Esophagus squamous epithelium (tissue), 5 donors: Measurements from ENCODE around the gene MDH1. TPM values are rescaled to one million over a fixed set of nuclear protein-coding genes. Genes with fewer than 3 reads are reported as not detected.
"Not testable (repeated sequence)": the region's sequence is repeated elsewhere in the genome, so short reads cannot be mapped to it uniquely, and the experiment has no call there.

Experiments
- DNase-seq: peaks from one replicate; lab custom pipeline; 2025; lab: John Stamatoyannopoulos, UW
- H3K27ac ChIP-seq, 4 donors: fragments of 200-600 bp; sonication (generic); one replicate each; pipeline ENCODE4 v1.5.1; 2016 to 2019; ENCODE audit warnings: mild to moderate bottlenecking in 1 of 4
- H3K27me3 ChIP-seq, 4 donors: fragments of 200-600 bp; sonication (generic); 1 replicate in 3 of 4; 2 replicates in 1 of 4; pipeline versions ENCODE4 v1.5.1 to v1.6.0; 2017 to 2021; ENCODE audit warnings: antibody characterized with exemption in 1 of 4
- H3K36me3 ChIP-seq, 3 donors: fragments of 200-600 bp; sonication (generic); one replicate each; pipeline ENCODE4 v1.5.1; 2016 to 2019
- H3K4me1 ChIP-seq, 3 donors: fragments of 200-600 bp; sonication (generic); one replicate each; pipeline ENCODE4 v1.5.1; 2017 to 2019
- H3K4me3 ChIP-seq, 4 donors: fragments of 200-600 bp; sonication (generic); 1 replicate in 3 of 4; 2 replicates in 1 of 4; pipeline ENCODE4 v1.5.1; 2016 to 2019; ENCODE audit warnings: mild to moderate bottlenecking in 2 of 4, moderate library complexity in 1 of 4
- H3K9me3 ChIP-seq, 3 donors: fragments of 200-600 bp; sonication (generic); one replicate each; pipeline ENCODE4 v1.5.1; 2016 to 2019
- POLR2A ChIP-seq, 4 donors: fragments of 450-650 bp; IDR thresholded peaks; one replicate each; pipeline ENCODE4 v1.6.1; 2017; ENCODE audit warnings: antibody characterized with exemption in 4 of 4, mild to moderate bottlenecking in 4 of 4, moderate library complexity in 3 of 4
- WGBS, 2 donors: methylation state at CpG; one replicate each; pipeline ENCODE4 v1.1.5; 2018; 5-methylcytosine and 5-hydroxymethylcytosine counted together
- intact Hi-C: fragments of 100-400 bp; cut with DNase I; formaldehyde crosslinking; loops from one replicate; pipeline ENCODE4 v1.15.0; 2022
- total RNA-seq, 4 donors: library from RNA; depleted of rRNA; stranded (reverse); fragments of >200 nt; gene quantifications; one replicate each; pipeline ENCODE4 v1.1.0, GENCODE V29; 2016
- TF ChIP-seq, protein P1 (sequence below), 6 experiments: fragments of 450-650 bp in 4 of 6; fragments of 200-600 bp in 2 of 6; sonication (generic) in 2 of 6; IDR thresholded peaks; one replicate each; pipeline ENCODE4 v1.5.1; 2016 to 2019; ENCODE audit warnings: antibody characterized with exemption in 6 of 6, mild to moderate bottlenecking in 4 of 6, moderate library complexity in 4 of 6
- donor health status: DM: yes; HTN: yes; CAD: no.

MDH1 gene
- total RNA-seq, 4 donors from 2014 or later = 97.7 to 197 (median 134) TPM

GRCh38 chr2:63619328-63619727 lies 30.6 kb downstream of the MDH1 start:
- H3K9me3 ChIP-seq = no peaks in the 10 kb centered on the region
- no peak overlapping the region for H3K27ac ChIP-seq
- intact Hi-C loops = no loop called here
- H3K36me3 ChIP-seq = no peaks in the 10 kb centered on the region
- H3K4me1 ChIP-seq = peaks cover 0 to 4% (median 0%) of the 10 kb centered on the region in 3 donors
- 70 to 100% methylated on average over 2 of the region's 2 CpGs for WGBS, 2 donors
- TF ChIP-seq POLR2A (IDR thresholded peaks at IDR 0.05) = no peak
- TF ChIP-seq, protein P1, sequence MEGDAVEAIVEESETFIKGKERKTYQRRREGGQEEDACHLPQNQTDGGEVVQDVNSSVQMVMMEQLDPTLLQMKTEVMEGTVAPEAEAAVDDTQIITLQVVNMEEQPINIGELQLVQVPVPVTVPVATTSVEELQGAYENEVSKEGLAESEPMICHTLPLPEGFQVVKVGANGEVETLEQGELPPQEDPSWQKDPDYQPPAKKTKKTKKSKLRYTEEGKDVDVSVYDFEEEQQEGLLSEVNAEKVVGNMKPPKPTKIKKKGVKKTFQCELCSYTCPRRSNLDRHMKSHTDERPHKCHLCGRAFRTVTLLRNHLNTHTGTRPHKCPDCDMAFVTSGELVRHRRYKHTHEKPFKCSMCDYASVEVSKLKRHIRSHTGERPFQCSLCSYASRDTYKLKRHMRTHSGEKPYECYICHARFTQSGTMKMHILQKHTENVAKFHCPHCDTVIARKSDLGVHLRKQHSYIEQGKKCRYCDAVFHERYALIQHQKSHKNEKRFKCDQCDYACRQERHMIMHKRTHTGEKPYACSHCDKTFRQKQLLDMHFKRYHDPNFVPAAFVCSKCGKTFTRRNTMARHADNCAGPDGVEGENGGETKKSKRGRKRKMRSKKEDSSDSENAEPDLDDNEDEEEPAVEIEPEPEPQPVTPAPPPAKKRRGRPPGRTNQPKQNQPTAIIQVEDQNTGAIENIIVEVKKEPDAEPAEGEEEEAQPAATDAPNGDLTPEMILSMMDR (IDR thresholded peaks at IDR 0.05) = no peak
- peaks cover 0 to 11% (median 0%) of the 10 kb centered on the region in 4 donors for H3K27me3 ChIP-seq
- H3K4me3 ChIP-seq = no peak overlapping the region
- no peak for DNase-seq

GRCh38 chr2:63622751-63623150 lies 34.0 kb downstream of the MDH1 start:
- no peaks in the 10 kb centered on the region for H3K9me3 ChIP-seq
- 92 to 98% methylated on average over 10 to 13 of the region's 31 CpGs for WGBS, 2 donors
- H3K27me3 ChIP-seq = peaks cover 0 to 11% (median 0%) of the 10 kb centered on the region in 4 donors
- no peak for DNase-seq
- no peak overlapping the region for H3K4me3 ChIP-seq
- no peak overlapping the region for H3K27ac ChIP-seq
- no peaks in the 10 kb centered on the region for H3K4me1 ChIP-seq
- H3K36me3 ChIP-seq = no peaks in the 10 kb centered on the region
- TF ChIP-seq POLR2A (IDR thresholded peaks at IDR 0.05) = no peak
- TF ChIP-seq, protein P1 (IDR thresholded peaks at IDR 0.05) = no peak
- intact Hi-C loops = no loop called here

DNA sequence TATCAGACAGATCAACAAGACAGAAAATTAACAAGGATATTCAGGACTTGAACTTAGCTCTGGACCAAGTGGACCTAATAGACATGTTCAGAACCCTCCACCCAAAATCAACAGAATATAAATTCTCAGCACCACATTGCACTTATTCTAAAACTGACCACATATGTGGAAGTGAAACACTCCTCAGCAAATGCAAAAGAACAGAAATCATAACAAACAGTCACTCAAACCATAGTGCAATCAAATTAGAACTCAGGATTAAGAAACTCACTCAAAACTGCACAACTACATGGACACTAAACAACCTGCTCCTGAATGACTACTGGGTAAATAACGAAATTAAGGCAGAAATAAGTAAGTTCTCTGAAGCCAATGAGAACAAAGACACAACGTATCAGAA lies 35.0 kb downstream of the MDH1 start:
- DNase-seq, H3K4me1 ChIP-seq, H3K9me3 ChIP-seq, intact Hi-C loops, H3K36me3 ChIP-seq, H3K4me3 ChIP-seq, H3K27ac ChIP-seq: not testable (repeated sequence)
- 64 to 86% methylated on average over 2 of the region's 2 CpGs for WGBS, 2 donors
- H3K27me3 ChIP-seq = peaks cover 0 to 11% (median 0%) of the 10 kb centered on the region in 4 donors

GRCh38 chr2:63627866-63628265 lies 39.1 kb downstream of the MDH1 start:
- Histone ChIP-seq H3K4me1 (no peaks in the 10 kb centered on the region), H3K27ac (no peak overlapping the region), H3K4me3 (no peak overlapping the region), H3K36me3 (no peaks in the 10 kb centered on the region), H3K27me3 (no peaks in the 10 kb centered on the region), H3K9me3 (peaks cover 0 to 14% (median 2%) of the 10 kb centered on the region in 3 donors)
- WGBS, 2 donors = 89 to 94% methylated on average over 12 to 14 of the region's 15 CpGs
- TF ChIP-seq POLR2A (IDR thresholded peaks at IDR 0.05) = no peak
- TF ChIP-seq, protein P1 (IDR thresholded peaks at IDR 0.05) = no peak
- no peak for DNase-seq
- intact Hi-C loops = no loop called here

- no peak for DNase-seq
- no peak overlapping the region for H3K27ac ChIP-seq
- no peaks in the 10 kb centered on the region for H3K27me3 ChIP-seq
- peaks cover 0 to 14% (median 6%) of the 10 kb centered on the region in 3 donors for H3K9me3 ChIP-seq
- TF ChIP-seq, protein P1 (IDR thresholded peaks at IDR 0.05) = no peak
- no peak for TF ChIP-seq POLR2A (IDR thresholded peaks at IDR 0.05)
- no peak overlapping the region for H3K4me3 ChIP-seq
- H3K36me3 ChIP-seq = no peaks in the 10 kb centered on the region
- WGBS, 2 donors = 82 to 88% methylated on average over 1 of the region's 1 CpG
- H3K4me1 ChIP-seq = no peaks in the 10 kb centered on the region
- intact Hi-C loops = no loop called here
These were observed 39.7 kb downstream of the MDH1 start for GRCh38 chr2:63628403-63628942.
